HG02759 (cell line): Measurements from ENCODE around the gene EGFL6.
"Not testable (repeated sequence)": the region's sequence is repeated elsewhere in the genome, so short reads cannot be mapped to it uniquely, and the experiment has no call there.

Experiments used
- ATAC-seq: cut with Tn5 transposase; IDR thresholded peaks from one replicate; pipeline ENCODE4 v1.9.1; 2021; ENCODE audit warnings: mild to moderate bottlenecking, moderate library complexity; ENCODE audit not compliant: unreplicated experiment

Gene EGFL6

GRCh38 chrX:13590207-13590606 lies 20.8 kb downstream of the EGFL6 start:
- no peak for ATAC-seq

GRCh38 chrX:13590914-13591313 lies 21.5 kb downstream of the EGFL6 start:
- ATAC-seq, result no peak

GRCh38 chrX:13597874-13598273 lies 28.5 kb downstream of the EGFL6 start:
- no peak for ATAC-seq

GRCh38 chrX:13598877-13599276 lies 29.5 kb downstream of the EGFL6 start:
- ATAC-seq, result no peak

GRCh38 chrX:13599491-13599890 lies 30.1 kb downstream of the EGFL6 start:
- no peak for ATAC-seq

GRCh38 chrX:13605611-13606010 lies 36.2 kb downstream of the EGFL6 start:
- no peak for ATAC-seq

- no peak for ATAC-seq
Measured at GRCh38 chrX:13607331-13607995, 38.1 kb downstream of the EGFL6 start.

- ATAC-seq, result no peak
Measured at GRCh38 chrX:13607996-13608365, 38.6 kb downstream of the EGFL6 start.

GRCh38 chrX:13614154-13614553 lies 44.8 kb downstream of the EGFL6 start:
- no peak for ATAC-seq

- ATAC-seq, result no peak
Measured at GRCh38 chrX:13620207-13620606, 50.8 kb downstream of the EGFL6 start.

GRCh38 chrX:13622401-13622964 lies 53.1 kb downstream of the EGFL6 start:
- no peak for ATAC-seq

GRCh38 chrX:13627306-13627705 lies 57.9 kb downstream of the EGFL6 start:
- ATAC-seq, result no peak

GRCh38 chrX:13637224-13637623 lies 67.8 kb downstream of the EGFL6 start:
- not testable (repeated sequence) for ATAC-seq

- ATAC-seq, result no peak
Measured at GRCh38 chrX:13638021-13638420, 68.6 kb downstream of the EGFL6 start.

GRCh38 chrX:13638826-13639225 lies 69.4 kb downstream of the EGFL6 start:
- ATAC-seq, result no peak

- ATAC-seq, result not testable (repeated sequence)
Measured at GRCh38 chrX:13641684-13642083, 72.3 kb downstream of the EGFL6 start.

- no peak for ATAC-seq
Measured at GRCh38 chrX:13645464-13646153, 76.2 kb downstream of the EGFL6 start.

GRCh38 chrX:13646154-13646549 lies 76.8 kb downstream of the EGFL6 start:
- no peak for ATAC-seq

GRCh38 chrX:13647709-13648212 lies 78.4 kb downstream of the EGFL6 start:
- no peak for ATAC-seq

GRCh38 chrX:13648336-13648735 lies 78.9 kb downstream of the EGFL6 start:
- ATAC-seq, result not testable (repeated sequence)

- no peak for ATAC-seq
Measured at GRCh38 chrX:13649838-13650237, 80.4 kb downstream of the EGFL6 start.

- no peak for ATAC-seq
Measured at GRCh38 chrX:13650318-13650717, 80.9 kb downstream of the EGFL6 start.
